HG02884 (cell line): ENCODE results near the gene AQP7.
"Not testable (repeated sequence)": the region's sequence is repeated elsewhere in the genome, so short reads cannot be mapped to it uniquely, and the experiment has no call there.

ENCODE experiments used
- ATAC-seq: cut with Tn5 transposase; IDR thresholded peaks from one replicate; pipeline ENCODE4 v1.9.1; 2021; ENCODE audit warnings: mild to moderate bottlenecking, moderate library complexity; ENCODE audit not compliant: unreplicated experiment

AQP7 gene

DNA sequence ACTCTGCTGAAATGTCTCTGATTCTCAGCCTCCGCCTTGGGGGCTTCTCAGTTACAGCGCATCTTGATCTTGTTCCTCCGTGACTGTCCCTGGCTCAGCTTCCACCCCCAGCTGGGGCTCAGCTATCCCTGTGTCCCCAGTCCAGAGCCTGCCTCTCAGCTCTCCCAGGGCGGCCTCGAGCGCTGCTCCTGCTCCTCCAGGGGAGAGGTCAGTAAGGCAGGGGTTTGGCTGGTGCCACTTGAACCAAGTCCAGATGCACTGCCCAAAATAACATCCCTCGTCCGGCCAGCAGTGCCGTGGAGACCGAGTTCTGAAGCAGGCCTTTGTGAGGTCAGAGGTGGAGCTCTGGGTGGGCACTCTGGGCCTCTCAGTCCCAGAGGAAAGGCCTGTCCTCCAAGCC lies at the start of gene AQP7:
AQP7 (minus strand) TSS at position 198 of the 400 bp plus-strand sequence. CDS start 1,306 bp downstream, outside the sequence.
- not testable (repeated sequence) for ATAC-seq

DNA sequence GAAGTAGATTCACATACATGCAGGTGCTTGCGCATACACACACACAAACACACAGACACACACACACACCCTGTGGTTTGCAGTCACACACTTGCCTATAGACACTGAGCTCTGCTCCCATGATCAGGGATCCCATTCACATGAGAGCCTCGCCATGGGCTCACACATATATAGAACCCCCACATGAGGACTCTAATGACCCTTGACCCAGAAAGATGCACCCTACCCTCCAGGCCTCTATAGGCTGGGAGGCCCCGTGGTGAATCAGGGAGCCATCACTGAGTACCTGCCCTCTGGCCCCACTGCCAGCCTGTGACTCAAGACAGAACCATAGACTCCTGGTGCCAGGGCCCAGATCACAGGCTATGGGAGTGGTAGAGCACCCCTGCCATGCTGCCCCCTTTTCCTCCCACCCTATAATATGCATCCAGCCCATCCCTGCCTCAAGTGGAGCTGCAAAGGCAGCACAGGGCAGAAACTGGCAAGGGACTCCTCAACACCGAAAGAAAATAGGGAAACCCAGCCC lies 48.3 kb upstream of the AQP7 start:
- no peak for ATAC-seq

DNA sequence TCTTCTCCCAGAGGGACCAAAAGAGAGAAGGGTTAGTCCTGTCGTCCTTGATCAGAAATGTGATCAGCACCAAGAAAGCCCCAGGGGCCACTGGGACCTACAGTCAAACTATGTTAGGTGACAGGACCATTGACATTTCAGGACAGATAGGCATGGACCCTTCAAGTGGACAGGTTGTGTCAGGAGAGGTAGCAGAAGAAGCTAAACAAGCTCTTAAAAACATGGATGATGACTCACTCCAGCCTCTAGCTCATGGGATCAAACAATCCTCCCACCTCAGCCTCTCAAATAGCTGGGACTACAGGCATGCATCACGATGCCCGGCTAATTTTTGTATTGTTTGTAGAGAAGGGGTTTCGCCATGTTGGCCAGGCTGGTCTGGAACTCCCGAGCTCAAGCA lies 47.3 kb upstream of the AQP7 start:
- ATAC-seq = no peak

DNA sequence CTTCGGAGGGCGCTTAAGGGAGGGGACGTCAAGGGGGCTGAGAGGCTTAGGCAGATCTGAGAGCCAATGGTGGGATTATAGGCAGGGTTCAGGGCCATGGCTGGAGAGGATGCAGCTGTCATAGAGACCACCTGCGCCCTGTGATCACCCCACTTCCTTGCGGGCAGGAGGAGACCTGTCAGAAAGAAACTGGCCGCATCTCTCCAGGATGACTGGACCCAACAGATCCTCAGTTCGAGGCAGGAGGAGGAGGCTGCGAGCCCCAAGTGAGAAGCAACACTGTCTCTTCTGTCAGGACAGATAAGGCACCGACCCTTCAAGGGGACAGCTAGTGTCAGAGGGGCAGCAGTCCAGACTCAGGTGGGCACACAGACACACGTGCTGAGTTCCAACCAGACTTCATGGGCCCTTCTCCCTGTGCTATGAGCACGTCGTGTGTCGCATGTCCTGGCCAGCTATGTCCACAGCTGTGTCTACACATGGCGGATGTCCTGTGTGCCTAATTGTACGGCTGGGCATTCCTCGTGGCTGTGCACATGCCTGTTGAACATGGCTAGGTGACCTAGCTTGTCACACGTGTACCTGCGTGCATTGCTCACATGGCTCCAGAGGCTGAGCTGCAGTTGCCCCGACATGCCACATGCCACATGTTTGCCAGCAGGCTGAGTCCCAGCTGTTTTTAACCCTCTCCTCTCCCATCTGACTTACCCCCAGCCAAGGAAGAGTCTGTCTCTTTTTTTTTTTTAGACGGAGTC lies 45.6 kb upstream of the AQP7 start:
- no peak for ATAC-seq

DNA sequence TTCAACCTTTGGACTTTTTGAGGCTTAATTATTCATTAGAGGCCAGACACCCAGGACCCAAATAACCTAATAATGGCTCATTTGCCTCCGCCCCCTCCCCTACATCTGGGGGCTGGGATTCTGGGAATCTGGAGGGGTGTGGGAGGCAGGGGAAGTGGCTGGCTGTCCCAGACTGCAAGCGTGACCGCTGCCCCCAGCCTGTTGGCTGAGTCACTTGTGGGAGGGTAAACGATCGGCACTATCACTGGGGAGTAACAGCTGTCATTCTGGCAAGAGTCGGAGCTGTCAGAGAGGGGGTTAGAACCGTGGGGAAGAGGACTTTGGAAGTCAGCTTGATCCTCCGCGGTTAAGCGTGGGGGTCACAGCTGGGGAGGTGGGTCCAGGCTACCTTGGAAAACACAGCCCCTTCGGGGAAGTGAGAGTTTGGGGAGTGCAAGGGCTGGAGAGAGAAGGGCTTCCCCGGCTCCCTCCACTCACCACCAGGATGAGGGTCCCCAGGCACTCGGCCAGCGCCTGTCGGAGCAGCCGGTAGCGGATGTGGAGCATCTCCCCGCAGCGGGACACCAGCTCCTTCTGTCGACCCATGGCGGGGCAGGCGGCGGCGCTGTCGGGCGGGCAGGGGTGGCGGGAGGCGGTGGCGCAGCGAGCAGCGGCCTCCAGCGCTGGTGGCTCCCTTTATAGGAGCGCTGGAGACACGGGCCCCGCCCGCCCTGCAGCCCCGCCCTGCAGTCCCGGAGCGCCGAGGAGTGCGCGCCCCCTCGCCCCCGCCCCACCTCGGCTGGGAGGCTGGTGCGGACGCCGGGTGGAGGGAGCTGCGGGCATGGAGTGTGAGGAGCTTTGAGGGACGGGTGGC lies 44.8 kb upstream of the AQP7 start, which contains the start of gene AQP3:
AQP3 (minus strand) TSS at position 648 of the 853 bp plus-strand sequence; CDS start at position 585, 63 bp downstream.
- ATAC-seq = peak; percentile 24

DNA sequence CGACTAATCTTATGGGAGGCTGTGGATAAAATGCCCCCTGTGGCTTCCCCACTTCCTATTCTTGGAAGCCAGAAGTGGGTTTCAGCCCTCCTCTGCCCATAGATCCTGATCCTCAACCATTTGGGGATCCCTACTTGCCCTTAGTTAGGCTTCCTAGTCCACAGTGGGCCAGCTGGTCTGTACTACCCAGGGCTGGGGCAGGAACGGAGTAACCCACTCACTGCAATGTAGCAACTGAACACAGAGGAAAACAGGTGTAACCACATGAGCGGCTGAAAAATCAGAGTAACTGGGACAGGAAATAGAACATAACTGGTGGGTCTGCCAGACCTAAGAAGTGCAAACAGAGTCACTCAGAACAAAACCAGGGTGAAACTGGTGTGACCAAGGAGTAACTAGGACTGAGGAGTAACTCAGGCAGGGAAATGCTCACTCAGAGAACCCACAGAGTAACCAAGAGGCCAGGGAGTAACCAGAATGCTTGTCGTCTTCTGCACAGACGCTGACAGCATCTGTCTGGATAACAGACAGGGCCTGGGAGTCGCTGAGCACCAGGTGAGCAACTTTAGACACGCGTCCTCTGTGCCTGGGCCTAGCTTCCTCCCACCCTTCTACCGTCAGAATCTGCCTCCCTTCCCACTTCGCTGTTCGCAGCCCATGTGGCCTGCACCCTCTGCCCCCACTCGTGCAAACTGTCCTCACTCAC lies 44.0 kb upstream of the AQP7 start:
- ATAC-seq = peak; percentile 84

DNA sequence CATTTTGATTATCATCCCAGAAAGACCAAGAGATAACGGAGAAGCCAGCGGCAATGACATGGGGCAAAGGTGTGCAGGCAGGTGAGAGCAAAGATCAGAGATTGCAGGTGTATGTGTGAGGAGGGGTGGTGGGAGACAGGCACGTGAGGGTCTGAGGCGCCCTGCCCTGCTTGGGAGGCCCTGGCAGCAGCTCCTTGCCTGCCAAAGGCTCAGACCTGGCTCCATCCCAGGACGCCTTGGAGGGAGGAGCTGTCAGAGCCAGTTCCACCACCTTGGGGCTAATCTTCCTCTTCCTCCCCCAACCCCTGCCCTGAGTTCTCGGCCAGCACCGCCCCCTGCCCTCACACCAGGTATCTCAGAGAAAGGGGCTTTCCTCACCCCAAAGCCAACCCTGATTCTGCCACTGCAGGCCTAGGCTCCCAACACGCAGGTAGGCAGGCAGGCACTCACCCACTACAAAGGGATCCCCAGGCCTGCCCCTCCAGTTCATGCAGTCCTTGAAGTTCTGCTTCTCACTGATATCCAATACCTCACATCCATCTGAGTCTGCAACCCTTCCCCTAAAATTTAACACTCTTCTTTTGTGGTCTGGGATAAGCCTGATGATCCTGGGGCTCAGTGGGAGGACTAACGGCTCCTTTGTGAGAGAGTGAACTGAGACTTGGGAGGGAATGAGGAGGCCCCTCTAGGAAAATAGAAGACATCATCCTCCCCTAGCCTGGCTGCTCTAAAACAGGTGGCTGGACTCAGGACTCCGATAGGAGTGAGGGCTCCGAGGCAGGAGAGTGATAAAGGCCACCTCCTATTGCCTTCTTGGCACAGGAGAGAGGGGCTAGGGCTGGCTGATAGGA lies 43.2 kb upstream of the AQP7 start:
- ATAC-seq = no peak

DNA sequence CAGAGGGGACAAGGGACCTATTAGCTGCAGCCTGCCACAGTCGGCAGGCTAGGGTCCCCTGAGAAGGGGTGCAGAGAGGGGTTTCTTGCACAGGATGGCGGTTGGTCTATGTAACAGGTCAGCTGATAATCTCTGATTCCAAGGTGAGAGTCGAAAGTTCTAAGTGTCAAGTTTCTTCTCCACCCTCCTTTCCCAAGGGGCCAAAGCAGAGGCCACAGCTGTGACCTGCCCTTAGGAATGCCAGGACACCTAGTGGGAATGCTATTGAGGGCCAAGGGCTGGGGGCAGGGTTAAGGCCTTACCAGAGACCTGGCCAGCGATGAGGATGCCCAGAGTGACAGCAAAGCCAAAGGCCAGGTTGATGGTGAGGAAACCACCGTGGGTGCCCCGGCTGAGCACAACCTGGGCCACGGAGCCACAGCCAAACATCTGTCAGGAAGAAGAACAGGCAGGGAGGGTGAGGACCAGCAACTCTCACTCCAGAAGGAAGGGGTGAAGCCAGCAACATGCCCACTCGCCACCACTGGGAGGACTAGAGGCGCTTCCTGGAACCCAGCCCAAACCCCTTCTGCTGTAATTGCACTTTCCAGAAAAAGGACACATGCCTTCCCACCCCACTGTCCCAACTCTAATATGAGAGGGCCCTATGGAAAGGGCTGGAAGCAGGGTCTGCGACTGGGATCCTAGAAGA lies 41.2 kb upstream of the AQP7 start:
- no peak for ATAC-seq

DNA sequence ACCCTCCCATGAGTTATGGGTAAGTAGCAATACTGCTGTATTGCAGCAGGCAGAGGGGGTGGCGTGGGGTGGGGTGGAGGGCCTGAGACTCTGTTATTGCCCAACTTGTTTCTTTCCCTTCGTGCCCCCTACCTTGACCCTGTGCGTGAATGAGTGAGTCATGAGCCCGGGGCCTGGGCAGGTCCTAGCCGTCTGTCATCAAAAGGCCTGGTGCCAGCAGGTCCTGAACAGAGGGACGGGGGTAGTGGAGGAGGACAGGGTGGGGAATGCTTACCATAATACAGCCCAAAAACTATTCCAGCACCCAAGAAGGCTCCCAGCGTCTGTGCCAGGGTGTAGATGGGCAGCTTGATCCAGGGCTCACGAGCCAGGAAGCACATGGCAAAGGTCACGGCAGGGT lies 40.7 kb upstream of the AQP7 start:
- no peak for ATAC-seq

DNA sequence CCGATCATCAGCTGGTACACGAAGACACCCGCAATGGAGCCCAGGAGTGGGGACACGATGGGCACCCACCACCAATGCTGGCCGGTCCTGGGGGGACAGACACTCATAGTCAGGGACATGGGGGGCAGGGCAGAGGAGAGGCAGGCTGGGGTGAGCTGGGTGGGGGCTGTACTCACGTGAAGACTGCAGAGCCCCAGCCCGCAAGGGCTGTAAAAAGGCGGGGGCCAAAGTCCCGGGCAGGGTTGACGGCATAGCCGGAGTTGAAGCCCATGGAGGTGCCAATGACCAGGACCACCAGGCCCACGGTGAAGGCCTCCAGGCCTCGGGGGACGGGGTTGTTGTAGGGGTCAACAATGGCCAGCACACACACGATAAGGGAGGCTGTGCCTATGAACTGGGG lies 39.8 kb upstream of the AQP7 start:
- ATAC-seq = no peak

DNA sequence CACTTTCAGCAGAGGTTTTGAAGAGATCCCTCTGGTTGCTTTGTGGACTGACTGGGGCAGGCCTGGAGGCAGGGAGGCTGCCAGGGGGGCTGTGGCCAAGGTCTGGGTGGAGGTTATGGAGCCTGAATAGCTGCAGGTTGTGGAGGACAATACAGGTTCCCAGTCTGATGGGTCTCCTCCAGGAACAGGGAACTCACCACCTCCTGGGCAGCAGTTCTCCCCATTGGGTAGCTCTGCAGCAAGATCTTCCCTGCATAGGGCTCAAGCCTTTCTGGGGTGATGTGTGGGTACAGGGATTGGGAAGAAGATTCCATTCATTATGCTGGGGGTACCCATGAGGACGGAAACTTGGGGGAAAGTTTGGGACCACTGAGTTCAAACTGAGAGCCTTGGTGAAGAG lies 38.2 kb upstream of the AQP7 start:
- ATAC-seq = no peak

DNA sequence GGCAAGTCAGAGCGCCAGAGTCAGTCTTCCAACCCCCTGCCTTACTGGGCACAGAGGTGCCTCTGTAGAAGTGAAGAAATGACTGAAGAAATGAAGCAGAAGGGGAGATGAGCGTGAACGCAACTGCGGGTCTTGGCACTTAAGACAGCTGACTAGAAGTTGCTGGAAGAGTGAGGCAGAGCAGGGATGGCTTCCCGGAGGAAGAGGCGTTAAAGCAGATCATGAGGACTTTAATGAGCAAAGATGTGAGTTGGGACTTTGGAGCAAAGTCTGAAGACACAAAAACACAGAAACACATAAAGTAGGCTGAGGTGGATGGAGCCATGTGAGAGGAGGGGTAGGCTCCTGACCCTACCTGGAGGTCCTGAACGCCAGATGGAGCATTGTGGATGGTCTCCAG lies 37.8 kb upstream of the AQP7 start:
- no peak for ATAC-seq

DNA sequence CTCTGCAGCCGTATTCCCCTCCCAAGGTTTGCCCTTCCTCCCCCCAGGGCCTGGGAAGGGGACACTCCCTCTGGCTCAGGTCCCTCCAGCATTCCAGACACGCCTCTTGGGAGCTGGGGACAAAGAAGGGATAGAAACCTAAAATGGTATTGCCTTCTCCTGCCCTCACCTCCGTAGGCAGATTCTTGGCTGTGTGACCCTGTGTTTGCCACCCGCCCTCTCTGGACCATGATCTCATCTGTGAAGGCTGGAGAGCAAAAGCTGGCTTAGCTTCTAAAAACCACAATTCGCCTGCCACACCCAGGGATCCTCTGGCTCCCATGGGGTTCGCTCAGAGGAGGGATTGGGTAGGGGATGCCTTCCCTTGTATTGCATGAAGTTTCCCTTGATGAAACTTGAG lies 37.4 kb upstream of the AQP7 start:
- no peak for ATAC-seq

DNA sequence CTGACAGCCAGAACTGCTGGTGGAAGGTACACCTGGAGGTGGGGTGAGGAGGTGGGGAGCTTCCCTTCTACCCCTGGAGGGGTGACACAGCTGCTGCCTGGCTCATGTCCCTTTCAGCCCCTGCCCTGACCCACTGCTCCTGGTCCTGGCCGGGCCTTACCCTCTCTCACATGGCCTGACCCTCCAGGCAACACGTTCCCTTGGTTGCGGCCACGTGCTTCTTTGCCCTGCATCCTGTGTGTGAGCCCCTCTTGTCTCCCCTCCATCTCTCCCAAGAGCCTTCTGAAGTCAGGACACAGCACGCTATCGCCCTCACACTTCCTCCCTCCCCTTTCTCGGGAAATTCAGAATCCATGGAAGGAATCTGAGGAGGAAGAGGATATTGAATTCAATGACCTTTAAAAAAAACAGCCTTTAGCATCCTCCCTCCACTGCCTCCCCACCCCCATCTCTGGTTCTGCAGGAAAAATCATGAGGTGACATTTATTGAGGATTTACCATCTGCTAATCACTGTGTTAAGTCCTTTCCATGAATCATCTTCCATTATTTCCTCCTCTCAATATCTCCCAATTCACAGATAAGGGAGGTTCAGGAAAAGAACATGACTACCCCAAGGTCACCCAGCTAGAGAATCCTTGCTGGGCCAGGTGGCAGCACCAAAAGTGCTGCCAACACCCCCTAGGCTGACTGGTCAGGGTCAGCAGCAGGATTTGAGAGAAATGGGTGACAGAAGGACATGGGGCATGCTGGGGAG lies 36.7 kb upstream of the AQP7 start:
- ATAC-seq = no peak

DNA sequence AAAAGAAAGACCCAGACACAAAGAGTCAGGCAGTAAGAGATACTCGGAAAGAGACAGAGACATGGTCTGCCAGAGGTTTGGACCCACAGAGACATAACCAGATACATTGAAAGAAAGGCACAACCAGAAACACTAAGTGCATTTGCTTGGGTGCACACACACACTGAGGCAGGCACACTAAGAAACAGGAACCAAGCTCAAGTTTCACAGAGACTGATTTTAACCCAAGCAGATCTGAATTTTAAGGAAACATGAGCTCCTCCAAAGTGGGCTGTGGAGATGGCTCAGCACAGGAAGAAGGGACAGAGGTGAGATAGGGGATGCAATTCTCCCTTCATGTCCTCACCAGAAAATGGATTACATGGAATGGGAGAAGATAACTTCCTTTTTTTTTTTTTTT lies 35.5 kb upstream of the AQP7 start:
- no peak for ATAC-seq

DNA sequence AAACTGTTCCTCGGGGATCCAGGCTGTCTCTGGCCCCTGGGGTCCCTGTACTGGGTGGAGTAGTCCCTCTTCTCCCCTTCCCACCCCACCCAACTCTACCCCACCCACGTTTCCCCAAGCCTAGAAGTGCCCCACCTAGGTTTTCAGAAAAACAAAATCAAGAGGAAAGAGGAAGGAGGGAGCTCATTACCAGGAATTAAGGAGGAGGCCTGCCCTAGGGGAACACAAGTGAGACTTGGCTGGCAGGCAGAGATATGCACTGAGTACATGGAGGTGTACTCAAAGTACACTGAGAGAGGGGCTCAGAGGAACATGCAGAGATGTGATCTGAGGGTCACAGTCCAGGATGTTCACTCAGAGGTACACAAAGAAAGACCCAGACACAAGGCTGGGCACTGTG lies 34.8 kb upstream of the AQP7 start:
- ATAC-seq = no peak

DNA sequence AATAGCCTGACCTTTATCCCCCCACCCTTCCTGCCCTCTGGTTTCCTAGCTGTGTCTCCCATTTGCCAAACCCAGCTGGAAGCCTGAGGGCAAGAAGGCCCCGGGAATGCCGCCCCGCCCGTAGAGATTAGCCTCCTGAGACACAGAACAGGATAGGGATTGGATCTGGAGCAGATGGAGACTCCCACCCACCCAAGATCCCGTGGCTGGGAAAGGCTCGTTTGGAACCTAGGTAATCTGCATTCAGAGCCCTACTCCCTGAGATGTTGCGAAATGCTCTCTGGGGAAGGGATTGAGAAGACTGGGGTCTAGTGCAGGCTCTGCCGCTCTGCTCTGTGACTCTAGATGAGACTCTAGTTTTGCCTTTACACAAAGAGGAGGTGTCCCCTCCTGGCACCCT lies 34.1 kb upstream of the AQP7 start:
- ATAC-seq = no peak

DNA sequence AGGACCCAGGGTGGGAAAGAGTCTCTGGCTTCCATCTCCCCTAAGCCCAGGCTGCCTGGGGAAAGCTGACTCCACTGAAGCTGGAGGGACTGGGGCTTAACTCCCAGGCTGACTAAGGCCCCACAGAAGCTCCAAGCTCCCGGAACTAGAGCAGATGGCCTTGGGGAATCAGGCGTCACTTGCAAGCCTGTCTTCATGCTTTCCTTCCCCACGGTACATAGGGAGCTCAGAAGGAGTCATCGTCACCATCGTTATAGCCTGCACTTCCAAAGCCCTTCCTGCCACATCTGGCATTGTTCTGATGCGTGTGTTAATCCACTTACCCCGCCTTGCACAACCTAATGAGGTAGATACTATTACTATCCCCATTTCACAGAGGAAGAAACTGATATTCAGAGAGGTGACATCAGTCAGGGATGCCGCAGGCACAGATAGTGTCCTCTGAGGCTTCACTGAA lies 33.5 kb upstream of the AQP7 start:
- no peak for ATAC-seq
